GM23248 (cell line): Measurements from ENCODE around the gene ZNF467. TPM values are rescaled to one million over a fixed set of nuclear protein-coding genes. Genes with fewer than 3 reads are reported as not detected.

Source experiments
- DNase-seq: peaks from one replicate; pipeline ENCODE4 v3.0.0-alpha.2; 2015
- H2AFZ ChIP-seq: fragments of 200-600 bp; sonication (generic); 2 replicates; pipeline ENCODE4 v1.6.1; 2016; ENCODE audit warnings: antibody characterized with exemption
- H3F3A ChIP-seq: fragments of 200-600 bp; sonication (generic); 2 replicates; pipeline ENCODE4 v1.6.1; 2016; ENCODE audit warnings: mild to moderate bottlenecking, antibody characterized with exemption, mixed run types; ENCODE audit not compliant: insufficient read depth
- H3K27ac ChIP-seq: fragments of 200-600 bp; sonication (generic); 2 replicates; pipeline ENCODE4 v1.5.1; 2016; ENCODE audit warnings: mild to moderate bottlenecking
- H3K27me3 ChIP-seq: fragments of 200-600 bp; sonication (generic); replicated peaks from 2 replicates; pipeline ENCODE4 v1.6.1; 2016; ENCODE audit warnings: mild to moderate bottlenecking; ENCODE audit not compliant: insufficient read depth
- H3K36me3 ChIP-seq: fragments of 200-600 bp; sonication (generic); 2 replicates; pipeline ENCODE4 v1.6.1; 2016; ENCODE audit warnings: low read depth, mild to moderate bottlenecking
- H3K4me1 ChIP-seq: fragments of 200-600 bp; sonication (generic); 2 replicates; pipeline ENCODE4 v1.6.1; 2016; ENCODE audit warnings: mild to moderate bottlenecking; ENCODE audit not compliant: insufficient read depth
- H3K4me2 ChIP-seq: fragments of 200-600 bp; sonication (generic); one replicate; pipeline ENCODE4 v1.6.1; 2016; ENCODE audit warnings: mild to moderate bottlenecking; ENCODE audit not compliant: unreplicated experiment
- H3K4me3 ChIP-seq: fragments of 200-600 bp; sonication (generic); 2 replicates; pipeline ENCODE4 v1.5.1; 2016; ENCODE audit warnings: mild to moderate bottlenecking
- H3K79me2 ChIP-seq: fragments of 200-600 bp; sonication (generic); 2 replicates; pipeline ENCODE4 v1.6.1; 2016; ENCODE audit warnings: mild to moderate bottlenecking; ENCODE audit not compliant: insufficient read depth
- H3K9ac ChIP-seq: fragments of 200-600 bp; sonication (generic); 2 replicates; pipeline ENCODE4 v1.6.1; 2016; ENCODE audit warnings: mild to moderate bottlenecking
- H3K9me2 ChIP-seq: fragments of 200-600 bp; sonication (generic); 2 replicates; pipeline ENCODE4 v1.6.1; 2016; ENCODE audit warnings: mixed run types, mild to moderate bottlenecking, moderate library complexity; ENCODE audit not compliant: insufficient read depth
- H3K9me3 ChIP-seq: fragments of 200-600 bp; sonication (generic); one replicate; pipeline ENCODE4 v1.6.1; 2017; ENCODE audit warnings: low read depth
- H4K20me1 ChIP-seq: fragments of 200-600 bp; sonication (generic); 2 replicates; pipeline ENCODE4 v1.6.0; 2016; ENCODE audit not compliant: insufficient read depth
- EZH2 ChIP-seq: fragments of 200-600 bp; sonication (generic); IDR thresholded peaks from 2 replicates; pipeline ENCODE4 v1.6.1; 2018; ENCODE audit warnings: antibody characterized with exemption, mild to moderate bottlenecking; ENCODE audit not compliant: insufficient read depth, poor library complexity, severe bottlenecking
- EZH2phosphoT487 ChIP-seq: fragments of 200-600 bp; sonication (generic); IDR thresholded peaks from 2 replicates; pipeline ENCODE4 v1.6.1; 2018; ENCODE audit warnings: antibody characterized with exemption, moderate library complexity, mild to moderate bottlenecking, low read depth; ENCODE audit not compliant: insufficient read depth
- WGBS, 2 experiments: methylation state at CpG; one replicate each; pipeline ENCODE4 v1.1.6; 2015 to 2017; ENCODE audit warnings: low lambda C conversion rate in 2 of 2, low coverage in 1 of 2; ENCODE audit errors: missing lambda C conversion rate in 2 of 2; 5-methylcytosine and 5-hydroxymethylcytosine counted together
- in situ Hi-C: fragments of 300-500 bp; cut with MboI; formaldehyde crosslinking; loops from 2 replicates; pipeline ENCODE4 v1.15.0; 2020
- polyA plus RNA-seq: library from polyadenylated mRNA; unstranded; fragments of >200 nt; fragmentation: Nextera tagmentation; extraction: Ambion mirVana; gene quantifications from 2 replicates; pipeline ENCODE4 v1.2.1, GENCODE V29; 2016
- total RNA-seq: library from RNA; depleted of rRNA; stranded (reverse); fragments of >200 nt; shearing (Covaris generic); gene quantifications from 2 replicates; pipeline ENCODE4 v1.2.3, GENCODE V29; 2014

ZNF467 gene
- total and polyA plus RNA-seq, 2 experiments from 2014 or later, result not detected

DNA sequence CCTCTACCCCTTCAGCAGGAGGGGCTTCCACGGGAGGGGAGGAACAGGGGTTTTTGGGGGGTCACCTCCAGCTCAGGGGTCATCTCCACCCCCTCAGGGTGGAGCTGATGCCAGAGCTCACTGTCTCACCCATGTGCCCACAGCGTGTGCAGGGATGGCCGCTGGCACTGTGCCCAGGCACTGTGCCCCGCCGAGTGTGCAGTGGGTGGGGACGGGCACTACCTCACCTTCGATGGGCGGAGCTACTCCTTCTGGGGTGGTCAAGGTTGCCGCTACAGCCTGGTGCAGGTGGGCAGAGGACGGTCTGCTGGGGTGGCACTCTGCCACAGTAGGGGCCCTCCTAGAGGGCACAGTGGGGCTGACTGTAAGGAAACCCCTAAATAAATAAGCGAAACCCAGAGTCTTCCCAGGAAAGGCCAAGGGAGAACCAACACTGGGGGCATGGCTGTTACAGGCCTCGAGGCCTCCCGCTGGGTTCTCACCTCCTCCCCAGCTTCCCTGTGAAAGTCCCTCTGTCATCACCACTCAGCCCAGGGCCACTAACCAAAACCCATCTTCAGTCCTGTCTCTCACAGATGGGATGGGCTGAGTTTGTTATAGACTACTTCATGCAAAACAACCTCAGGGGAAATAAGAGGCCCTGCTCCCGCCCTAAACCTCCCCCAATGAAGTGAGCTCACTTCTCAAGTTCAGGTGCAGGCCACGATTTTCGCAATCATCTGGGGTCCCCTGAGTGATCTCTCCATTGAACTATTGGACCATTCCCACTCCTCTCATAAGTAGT is 7.4 kb upstream of the ZNF467 start:
- H2AFZ ChIP-seq, result no peak overlapping the region
- in situ Hi-C loops, result no loop called here
- no peaks in the 10 kb centered on the region for H3K4me1 ChIP-seq
- H3K4me2 ChIP-seq, result no peak overlapping the region
- H3K9me3 ChIP-seq, result no peaks in the 10 kb centered on the region
- no peak overlapping the region for H3K27ac ChIP-seq
- no peaks in the 10 kb centered on the region for H3K9me2 ChIP-seq
- no peaks in the 10 kb centered on the region for H4K20me1 ChIP-seq
- H3K9ac ChIP-seq, result no peak overlapping the region
- DNase-seq, result no peak
- WGBS, 2 experiments, result 58 to 65% methylated on average over 15 to 16 of the region's 16 CpGs
- no peaks in the 10 kb centered on the region for H3K79me2 ChIP-seq
- H3F3A ChIP-seq, result no peaks in the 10 kb centered on the region
- H3K27me3 ChIP-seq, result peaks cover 9% of the 10 kb centered on the region; the same call in 1 of the 2 replicates
- H3K36me3 ChIP-seq, result no peaks in the 10 kb centered on the region
- H3K4me3 ChIP-seq, result no peak overlapping the region
- TF ChIP-seq EZH2 (no peak), EZH2phosphoT487 (no peak)

DNA sequence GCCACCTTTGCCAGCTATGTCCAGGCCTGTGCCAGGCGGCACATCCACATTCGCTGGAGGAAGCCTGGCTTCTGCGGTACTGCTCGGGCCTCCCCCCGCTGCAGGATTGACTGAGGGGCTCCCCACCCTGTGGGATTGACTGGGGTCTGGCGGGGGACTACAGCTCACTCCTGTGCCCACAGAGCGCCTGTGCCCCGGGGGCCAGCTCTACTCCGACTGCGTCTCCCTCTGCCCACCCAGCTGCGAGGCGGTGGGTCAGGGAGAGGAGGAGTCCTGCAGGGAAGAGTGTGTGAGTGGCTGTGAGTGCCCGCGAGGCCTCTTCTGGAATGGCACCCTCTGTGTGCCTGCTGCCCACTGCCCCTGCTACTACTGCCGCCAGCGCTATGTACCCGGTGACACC is 6.7 kb upstream of the ZNF467 start:
- H3K27ac ChIP-seq, result no peak overlapping the region
- no peak for DNase-seq
- H2AFZ ChIP-seq, result no peak overlapping the region
- peaks cover 10% of the 10 kb centered on the region for H3K27me3 ChIP-seq
- H3K9ac ChIP-seq, result no peak overlapping the region
- no peaks in the 10 kb centered on the region for H3K4me1 ChIP-seq
- no peaks in the 10 kb centered on the region for H3K9me3 ChIP-seq
- no peak overlapping the region for H3K4me2 ChIP-seq
- no peaks in the 10 kb centered on the region for H3K36me3 ChIP-seq
- in situ Hi-C loops, result no loop called here
- no peaks in the 10 kb centered on the region for H4K20me1 ChIP-seq
- H3K79me2 ChIP-seq, result no peaks in the 10 kb centered on the region
- TF ChIP-seq EZH2phosphoT487 (no peak), EZH2 (no peak)
- no peaks in the 10 kb centered on the region for H3F3A ChIP-seq
- H3K4me3 ChIP-seq, result no peak overlapping the region
- no peaks in the 10 kb centered on the region for H3K9me2 ChIP-seq
- WGBS, 2 experiments, result 74 to 75% methylated on average over 16 to 17 of the region's 17 CpGs

DNA sequence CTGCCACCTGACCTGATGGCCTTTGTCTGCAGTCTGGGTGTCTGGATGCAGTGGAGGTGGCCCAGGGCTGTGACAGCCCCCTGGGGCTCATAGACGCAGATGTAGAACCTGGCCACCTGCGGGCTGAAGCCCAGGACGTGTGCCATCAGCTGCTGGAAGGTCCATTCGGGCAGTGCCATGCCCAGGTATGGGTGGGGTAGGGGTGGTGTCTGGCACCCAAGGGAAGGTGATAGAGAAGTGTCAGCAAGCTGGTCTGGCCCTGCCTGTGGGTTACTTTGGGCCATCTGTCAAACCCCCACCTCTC is 6.1 kb upstream of the ZNF467 start:
- Histone ChIP-seq H3F3A (no peaks in the 10 kb centered on the region), H3K9me3 (no peaks in the 10 kb centered on the region), H2AFZ (no peak overlapping the region), H3K4me1 (no peaks in the 10 kb centered on the region), H3K79me2 (no peaks in the 10 kb centered on the region), H3K4me3 (no peak overlapping the region), H3K9ac (no peak overlapping the region), H3K4me2 (no peak overlapping the region), H3K9me2 (no peaks in the 10 kb centered on the region), H3K36me3 (no peaks in the 10 kb centered on the region), H4K20me1 (no peaks in the 10 kb centered on the region), H3K27ac (no peak overlapping the region), H3K27me3 (peaks cover 15% of the 10 kb centered on the region)
- in situ Hi-C loops, result no loop called here
- DNase-seq, result no peak
- TF ChIP-seq EZH2 (no peak), EZH2phosphoT487 (no peak)
- 45 to 54% methylated on average over 4 of the region's 4 CpGs for WGBS, 2 experiments

DNA sequence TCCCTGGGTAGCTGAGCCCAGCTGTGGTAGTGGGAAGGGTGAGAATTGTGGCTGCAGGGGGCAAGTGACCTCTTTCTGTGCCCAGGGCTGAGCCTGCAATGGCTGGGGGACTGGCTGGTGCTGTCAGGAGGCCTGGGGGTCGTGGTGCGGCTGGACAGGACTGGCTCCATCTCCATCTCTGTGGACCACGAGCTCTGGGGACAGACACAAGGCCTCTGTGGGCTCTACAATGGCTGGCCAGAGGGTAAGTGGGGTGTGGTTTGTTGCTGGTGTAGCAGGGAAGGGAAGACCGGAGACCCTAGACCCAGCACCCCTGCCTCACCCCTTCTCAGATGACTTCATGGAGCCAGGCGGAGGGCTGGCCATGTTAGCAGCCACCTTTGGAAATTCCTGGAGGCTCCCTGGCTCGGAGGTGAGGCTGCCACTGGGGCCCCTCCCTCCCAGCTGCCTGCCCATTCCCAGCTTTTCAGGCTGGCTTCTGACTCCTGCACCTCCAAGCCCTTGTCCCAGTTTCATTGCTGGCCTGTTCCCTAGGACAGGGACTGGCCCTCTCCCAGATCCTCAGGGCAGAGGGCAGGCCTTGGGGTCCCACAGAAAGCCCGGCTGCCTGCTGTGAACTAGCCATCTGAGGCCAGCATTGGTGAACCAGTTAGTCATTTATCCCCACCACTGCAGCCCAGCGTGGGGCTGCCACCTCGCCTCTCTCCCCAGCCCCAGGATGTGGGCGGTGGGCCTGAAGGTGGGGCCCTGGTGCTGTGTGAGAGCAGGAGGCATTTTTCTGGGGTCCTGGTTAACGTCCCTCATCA is 5.5 kb upstream of the ZNF467 start:
- in situ Hi-C loops, result no loop called here
- H3K4me1 ChIP-seq, result no peaks in the 10 kb centered on the region
- no peaks in the 10 kb centered on the region for H4K20me1 ChIP-seq
- H3K9ac ChIP-seq, result no peak overlapping the region
- no peaks in the 10 kb centered on the region for H3K79me2 ChIP-seq
- H3K4me3 ChIP-seq, result no peak overlapping the region
- no peaks in the 10 kb centered on the region for H3K9me3 ChIP-seq
- no peak overlapping the region for H2AFZ ChIP-seq
- no peak for TF ChIP-seq EZH2
- TF ChIP-seq EZH2phosphoT487, result no peak
- H3F3A ChIP-seq, result no peaks in the 10 kb centered on the region
- no peak for DNase-seq
- H3K9me2 ChIP-seq, result no peaks in the 10 kb centered on the region
- no peak overlapping the region for H3K27ac ChIP-seq
- 50 to 51% methylated on average over 10 to 11 of the region's 11 CpGs for WGBS, 2 experiments
- H3K4me2 ChIP-seq, result no peak overlapping the region
- no peaks in the 10 kb centered on the region for H3K36me3 ChIP-seq
- peaks cover 17% of the 10 kb centered on the region for H3K27me3 ChIP-seq
